ENCODE data around the gene IFIH1. TPM values are rescaled to one million over a fixed set of nuclear protein-coding genes. Genes with fewer than 3 reads are reported as not detected.

The IFIH1 gene
- total and polyA plus RNA-seq, 2 experiments from 2014 or later, result 1.2 to 2.5 TPM

GRCh38 chr2:162291748-162292147 lies 26.7 kb downstream of the IFIH1 start:
- no peak for ATAC-seq
- Histone ChIP-seq H3K4me2 (no peak overlapping the region), H3F3A (replicated peaks; ENCODE audit: low read depth) (no peaks in the 10 kb centered on the region), H3K36me3 (ENCODE audit: insufficient read depth) (no peaks in the 10 kb centered on the region), H4K20me1 (replicated peaks; ENCODE audit: insufficient read depth) (no peaks in the 10 kb centered on the region), H3K4me3 (no peak overlapping the region), H3K9me2 (ENCODE audit: insufficient read depth) (no peaks in the 10 kb centered on the region), H3K27ac (ENCODE audit: low read depth) (no peak overlapping the region), H3K79me2 (replicated peaks; ENCODE audit: insufficient read depth) (no peaks in the 10 kb centered on the region), H3K27me3 (ENCODE audit: insufficient read depth) (no peaks in the 10 kb centered on the region), H2AFZ (no peak overlapping the region), H3K4me1 (ENCODE audit: insufficient read depth) (no peaks in the 10 kb centered on the region)
- no peak for TF ChIP-seq ZNF114 (CRISPR knock-in tag; IDR thresholded peaks at IDR 0.05)
- Mint-ChIP-seq H3K9me3 (no peaks in the 10 kb centered on the region), H3K36me3 (ENCODE audit: low read depth) (no peaks in the 10 kb centered on the region), H3K4me3 (no peak overlapping the region), H3K4me1 (no peaks in the 10 kb centered on the region), H3K27ac (no peak overlapping the region), H3K27me3 (ENCODE audit: insufficient read depth, low read depth, poor library complexity) (no peaks in the 10 kb centered on the region)
- DNase-seq (ENCODE audit: low spot score), result no peak

- no peaks in the 10 kb centered on the region for H3K79me2 ChIP-seq (replicated peaks; ENCODE audit: insufficient read depth)
- DNase-seq (ENCODE audit: low spot score) (no peak), ATAC-seq (no peak)
- Mint-ChIP-seq H3K4me1 (peaks cover 3% of the 10 kb centered on the region; the same call in 1 of the 3 replicates), H3K4me3 (no peak overlapping the region), H3K36me3 (ENCODE audit: low read depth) (no peaks in the 10 kb centered on the region), H3K27ac (no peak overlapping the region), H3K9me3 (no peaks in the 10 kb centered on the region), H3K27me3 (ENCODE audit: insufficient read depth, low read depth, poor library complexity) (peaks cover 2% of the 10 kb centered on the region)
- no peak overlapping the region for H3K27ac ChIP-seq (ENCODE audit: low read depth)
- no peaks in the 10 kb centered on the region for H3K36me3 ChIP-seq (ENCODE audit: insufficient read depth)
- H4K20me1 ChIP-seq (replicated peaks; ENCODE audit: insufficient read depth), result no peaks in the 10 kb centered on the region
- H3F3A ChIP-seq (replicated peaks; ENCODE audit: low read depth), result no peaks in the 10 kb centered on the region
- H3K9me2 ChIP-seq (ENCODE audit: insufficient read depth), result no peaks in the 10 kb centered on the region
- no peak overlapping the region for H3K4me3 ChIP-seq
- H3K4me1 ChIP-seq (ENCODE audit: insufficient read depth), result no peaks in the 10 kb centered on the region
- no peak overlapping the region for H3K4me2 ChIP-seq
- no peaks in the 10 kb centered on the region for H3K27me3 ChIP-seq (ENCODE audit: insufficient read depth)
- no peak overlapping the region for H2AFZ ChIP-seq
- TF ChIP-seq CREB1 (CRISPR knock-in tag; IDR thresholded peaks at IDR 0.05; ENCODE audit: low read depth) (no peak), NANOG (IDR thresholded peaks at IDR 0.05; ENCODE audit: borderline replicate concordance) (no peak), REST (IDR thresholded peaks at IDR 0.05; ENCODE audit: unreplicated experiment) (no peak), EZH2phosphoT487 (IDR thresholded peaks at IDR 0.05; ENCODE audit: unreplicated experiment) (no peak), POLR2AphosphoS5 (IDR thresholded peaks at IDR 0.05; ENCODE audit: low read depth) (no peak), ZNF331 (CRISPR knock-in tag; IDR thresholded peaks at IDR 0.05; ENCODE audit: low read depth) (no peak), JUNB (IDR thresholded peaks at IDR 0.05; ENCODE audit: unreplicated experiment) (no peak), CTCF (conservative IDR thresholded peaks at IDR 0.05; ENCODE audit: low read depth in 2 of 2) (no peak), EZH2 (IDR thresholded peaks at IDR 0.05; ENCODE audit: low read depth, unreplicated experiment) (no peak), ZNF462 (CRISPR knock-in tag; IDR thresholded peaks at IDR 0.05) (no peak)
Observed at GRCh38 chr2:162282765-162283425, 35.6 kb downstream of the IFIH1 start.

All from GM23338 (cell line).